ENCODE measurements around the gene CYFIP1. TPM values are rescaled to one million over a fixed set of nuclear protein-coding genes. Genes with fewer than 3 reads are reported as not detected.

Gene CYFIP1
- total RNA-seq, 1 donor from 2014 or later, result 116 TPM

DNA sequence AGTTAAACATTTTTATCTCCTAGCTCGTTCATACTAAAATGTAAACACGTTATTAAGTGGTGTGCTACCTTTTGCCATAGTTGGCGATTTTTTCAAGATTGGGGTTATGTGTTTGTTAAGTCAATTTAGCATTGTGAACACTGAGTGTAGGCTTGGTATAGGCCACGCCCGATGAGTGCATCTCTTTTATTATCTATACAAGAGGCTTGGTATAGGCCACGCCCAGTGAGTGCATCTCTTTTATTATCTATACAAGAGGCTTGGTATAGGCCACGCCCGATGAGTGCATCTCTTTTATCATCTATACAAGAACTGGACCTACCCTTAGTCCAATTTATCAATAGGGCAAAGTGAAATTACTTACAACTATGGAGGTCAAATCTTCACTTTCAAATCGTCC, 71.3 kb downstream of the CYFIP1 start:
- H3K4me1 ChIP-seq (ENCODE audit: insufficient read depth, low read length), result no peaks in the 10 kb centered on the region
- H3K4me3 ChIP-seq (ENCODE audit: insufficient read depth, low read depth, low read length), result no peak overlapping the region
- peaks cover 32% of the 10 kb centered on the region for H3K36me3 ChIP-seq (ENCODE audit: insufficient read depth, low read length)
- TF ChIP-seq EZH2 (IDR thresholded peaks at IDR 0.05; ENCODE audit: insufficient read depth, low read length), result no peak
- TF ChIP-seq, protein P1, sequence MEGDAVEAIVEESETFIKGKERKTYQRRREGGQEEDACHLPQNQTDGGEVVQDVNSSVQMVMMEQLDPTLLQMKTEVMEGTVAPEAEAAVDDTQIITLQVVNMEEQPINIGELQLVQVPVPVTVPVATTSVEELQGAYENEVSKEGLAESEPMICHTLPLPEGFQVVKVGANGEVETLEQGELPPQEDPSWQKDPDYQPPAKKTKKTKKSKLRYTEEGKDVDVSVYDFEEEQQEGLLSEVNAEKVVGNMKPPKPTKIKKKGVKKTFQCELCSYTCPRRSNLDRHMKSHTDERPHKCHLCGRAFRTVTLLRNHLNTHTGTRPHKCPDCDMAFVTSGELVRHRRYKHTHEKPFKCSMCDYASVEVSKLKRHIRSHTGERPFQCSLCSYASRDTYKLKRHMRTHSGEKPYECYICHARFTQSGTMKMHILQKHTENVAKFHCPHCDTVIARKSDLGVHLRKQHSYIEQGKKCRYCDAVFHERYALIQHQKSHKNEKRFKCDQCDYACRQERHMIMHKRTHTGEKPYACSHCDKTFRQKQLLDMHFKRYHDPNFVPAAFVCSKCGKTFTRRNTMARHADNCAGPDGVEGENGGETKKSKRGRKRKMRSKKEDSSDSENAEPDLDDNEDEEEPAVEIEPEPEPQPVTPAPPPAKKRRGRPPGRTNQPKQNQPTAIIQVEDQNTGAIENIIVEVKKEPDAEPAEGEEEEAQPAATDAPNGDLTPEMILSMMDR (IDR thresholded peaks at IDR 0.05; ENCODE audit: insufficient read depth, low read depth, low read length), result no peak
- DNase-seq (ENCODE audit: low read depth) (no peak), FAIRE-seq (no peak)
- H3K9ac ChIP-seq (ENCODE audit: low read length), result no peak overlapping the region
- Mint-ChIP-seq H3K27ac (ENCODE audit: unreplicated experiment) (no peak overlapping the region), H3K36me3 (ENCODE audit: low read depth, unreplicated experiment) (peaks cover 20% of the 10 kb centered on the region), H3K9me3 (ENCODE audit: unreplicated experiment) (no peaks in the 10 kb centered on the region), H3K4me1 (ENCODE audit: low read depth, unreplicated experiment) (peaks cover 2% of the 10 kb centered on the region), H3K27me3 (ENCODE audit: low read depth, unreplicated experiment) (no peaks in the 10 kb centered on the region), H3K4me3 (ENCODE audit: unreplicated experiment) (no peak overlapping the region)
- no peak overlapping the region for H3K4me2 ChIP-seq (ENCODE audit: low read length)
- no peaks in the 10 kb centered on the region for H3K27me3 ChIP-seq (ENCODE audit: insufficient read depth, low read length)
- no peak overlapping the region for H3K27ac ChIP-seq (ENCODE audit: low read depth, low read length)
- no peaks in the 10 kb centered on the region for H3K9me3 ChIP-seq (ENCODE audit: insufficient read depth, low read depth, low read length)
- peaks cover 4% of the 10 kb centered on the region for H4K20me1 ChIP-seq (ENCODE audit: insufficient read depth, low read length)
- H2AFZ ChIP-seq (ENCODE audit: low read depth, low read length), result no peak overlapping the region
- no peaks in the 10 kb centered on the region for H3K79me2 ChIP-seq (ENCODE audit: insufficient read depth, low read length)

DNA sequence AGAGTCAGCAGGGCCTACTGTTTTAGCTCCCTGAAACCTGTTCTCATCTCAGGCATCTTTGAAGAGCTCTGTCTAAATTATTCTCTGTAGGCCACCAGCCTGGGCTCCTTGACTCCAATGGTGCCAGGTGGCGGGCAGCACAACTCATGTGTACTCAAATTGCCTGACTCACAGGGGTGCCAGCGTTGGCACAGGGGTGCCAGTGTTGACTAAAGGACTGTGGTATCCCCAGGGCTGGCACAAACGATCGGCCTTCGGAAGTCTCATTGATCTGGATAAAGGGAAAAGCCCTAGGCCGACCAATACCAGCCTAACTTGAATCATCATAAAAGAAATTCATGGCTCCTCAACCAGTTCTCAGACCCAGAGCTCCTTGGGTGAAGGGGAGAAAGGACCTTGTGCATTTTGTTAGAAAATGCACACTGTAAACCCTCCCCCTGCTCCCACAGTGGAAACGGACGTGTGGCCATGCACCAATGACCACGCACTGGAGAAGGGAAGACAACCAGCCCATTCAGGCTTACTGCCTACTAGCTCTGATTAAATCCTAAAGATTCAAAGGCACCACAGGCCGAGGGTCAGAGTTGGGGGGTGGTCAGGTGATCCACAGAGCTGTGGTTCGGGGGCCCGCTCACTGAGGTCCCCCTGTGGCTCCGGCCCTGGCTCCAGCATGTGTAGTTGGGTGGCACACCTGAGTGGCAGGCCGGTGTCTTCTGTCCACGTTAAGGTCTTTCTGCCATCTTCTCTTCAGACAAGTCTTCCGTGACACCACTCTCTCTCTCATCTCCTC, 72.8 kb downstream of the CYFIP1 start:
- no peak for TF ChIP-seq EZH2 (IDR thresholded peaks at IDR 0.05; ENCODE audit: insufficient read depth, low read length)
- TF ChIP-seq, protein P1 (IDR thresholded peaks at IDR 0.05; ENCODE audit: insufficient read depth, low read depth, low read length), result no peak
- H3K27ac Mint-ChIP-seq (ENCODE audit: unreplicated experiment), result no peak overlapping the region
- Histone ChIP-seq H3K36me3 (ENCODE audit: insufficient read depth, low read length) (peaks cover 26% of the 10 kb centered on the region), H2AFZ (ENCODE audit: low read depth, low read length) (no peak overlapping the region), H3K4me2 (ENCODE audit: low read length) (no peak overlapping the region), H3K9ac (ENCODE audit: low read length) (no peak overlapping the region), H3K27me3 (ENCODE audit: insufficient read depth, low read length) (no peaks in the 10 kb centered on the region), H3K79me2 (ENCODE audit: insufficient read depth, low read length) (no peaks in the 10 kb centered on the region), H3K27ac (ENCODE audit: low read depth, low read length) (no peak overlapping the region), H3K4me1 (ENCODE audit: insufficient read depth, low read length) (no peaks in the 10 kb centered on the region), H3K9me3 (ENCODE audit: insufficient read depth, low read depth, low read length) (no peaks in the 10 kb centered on the region), H4K20me1 (ENCODE audit: insufficient read depth, low read length) (peaks cover 4% of the 10 kb centered on the region), H3K4me3 (ENCODE audit: insufficient read depth, low read depth, low read length) (no peak overlapping the region)
- no peak overlapping the region for H3K4me3 Mint-ChIP-seq (ENCODE audit: unreplicated experiment)
- H3K27me3 Mint-ChIP-seq (ENCODE audit: low read depth, unreplicated experiment), result no peaks in the 10 kb centered on the region
- H3K9me3 Mint-ChIP-seq (ENCODE audit: unreplicated experiment), result no peaks in the 10 kb centered on the region
- no peaks in the 10 kb centered on the region for H3K4me1 Mint-ChIP-seq (ENCODE audit: low read depth, unreplicated experiment)
- DNase-seq (ENCODE audit: low read depth), result no peak
- H3K36me3 Mint-ChIP-seq (ENCODE audit: low read depth, unreplicated experiment), result peaks cover 24% of the 10 kb centered on the region
- FAIRE-seq, result no peak

GRCh38 chr15:22904736-22905135, 75.4 kb downstream of the CYFIP1 start:
- H3K4me1 ChIP-seq (ENCODE audit: insufficient read depth, low read length), result no peaks in the 10 kb centered on the region
- no peak overlapping the region for H3K4me3 ChIP-seq (ENCODE audit: insufficient read depth, low read depth, low read length)
- H3K9me3 Mint-ChIP-seq (ENCODE audit: unreplicated experiment), result no peaks in the 10 kb centered on the region
- no peak overlapping the region for H3K27ac ChIP-seq (ENCODE audit: low read depth, low read length)
- FAIRE-seq, result no peak
- H3K9ac ChIP-seq (ENCODE audit: low read length), result no peak overlapping the region
- H4K20me1 ChIP-seq (ENCODE audit: insufficient read depth, low read length), result peaks cover 7% of the 10 kb centered on the region
- no peak for DNase-seq (ENCODE audit: low read depth)
- H3K4me3 Mint-ChIP-seq (ENCODE audit: unreplicated experiment), result no peak overlapping the region
- H3K9me3 ChIP-seq (ENCODE audit: insufficient read depth, low read depth, low read length), result no peaks in the 10 kb centered on the region
- no peaks in the 10 kb centered on the region for H3K27me3 ChIP-seq (ENCODE audit: insufficient read depth, low read length)
- TF ChIP-seq, protein P1 (IDR thresholded peaks at IDR 0.05; ENCODE audit: insufficient read depth, low read depth, low read length), result no peak
- no peak for TF ChIP-seq EZH2 (IDR thresholded peaks at IDR 0.05; ENCODE audit: insufficient read depth, low read length)
- H3K27me3 Mint-ChIP-seq (ENCODE audit: low read depth, unreplicated experiment), result no peaks in the 10 kb centered on the region
- no peaks in the 10 kb centered on the region for H3K79me2 ChIP-seq (ENCODE audit: insufficient read depth, low read length)
- peaks cover 28% of the 10 kb centered on the region for H3K36me3 Mint-ChIP-seq (ENCODE audit: low read depth, unreplicated experiment)
- no peaks in the 10 kb centered on the region for H3K4me1 Mint-ChIP-seq (ENCODE audit: low read depth, unreplicated experiment)
- H2AFZ ChIP-seq (ENCODE audit: low read depth, low read length), result no peak overlapping the region
- no peak overlapping the region for H3K4me2 ChIP-seq (ENCODE audit: low read length)
- H3K27ac Mint-ChIP-seq (ENCODE audit: unreplicated experiment), result no peak overlapping the region
- peaks cover 25% of the 10 kb centered on the region for H3K36me3 ChIP-seq (ENCODE audit: insufficient read depth, low read length)

All from astrocyte (in vitro differentiated cells and primary cell).